Measurements from ENCODE around the gene SMIM35. TPM values are rescaled to one million over a fixed set of nuclear protein-coding genes. Genes with fewer than 3 reads are reported as not detected.
"Not testable (repeated sequence)": the region's sequence is repeated elsewhere in the genome, so short reads cannot be mapped to it uniquely, and the experiment has no call there.

The SMIM35 gene
- total RNA-seq, 2 experiments from 2014 or later = not detected

DNA sequence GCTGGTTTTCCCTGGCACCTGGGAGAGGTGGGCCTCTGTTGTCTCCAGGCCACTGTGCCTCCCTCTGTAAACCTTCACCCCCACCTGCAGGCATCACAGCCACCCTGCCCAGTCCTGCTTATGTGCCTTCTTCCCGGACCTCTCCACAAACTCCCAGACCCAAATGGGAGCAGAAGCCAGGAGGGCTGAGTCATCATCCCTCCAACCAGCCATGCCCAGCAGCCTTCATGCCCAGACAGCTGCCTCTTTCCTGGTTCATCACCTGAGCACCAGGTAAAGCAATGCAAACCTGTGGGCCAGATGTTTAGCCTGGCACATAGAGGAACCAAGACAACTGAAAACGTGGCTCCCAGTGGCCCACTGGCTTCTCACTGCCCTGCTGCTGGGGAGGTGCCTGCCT, 12.0 kb downstream of the SMIM35 start:
- Mint-ChIP-seq H3K4me1 (peaks cover 3% of the 10 kb centered on the region), H3K4me3 (no peak overlapping the region), H3K27ac (no peak overlapping the region), H3K9me3 (no peaks in the 10 kb centered on the region), H3K36me3 (no peaks in the 10 kb centered on the region), H3K27me3 (no peaks in the 10 kb centered on the region)
- DNase-seq = no peak

DNA sequence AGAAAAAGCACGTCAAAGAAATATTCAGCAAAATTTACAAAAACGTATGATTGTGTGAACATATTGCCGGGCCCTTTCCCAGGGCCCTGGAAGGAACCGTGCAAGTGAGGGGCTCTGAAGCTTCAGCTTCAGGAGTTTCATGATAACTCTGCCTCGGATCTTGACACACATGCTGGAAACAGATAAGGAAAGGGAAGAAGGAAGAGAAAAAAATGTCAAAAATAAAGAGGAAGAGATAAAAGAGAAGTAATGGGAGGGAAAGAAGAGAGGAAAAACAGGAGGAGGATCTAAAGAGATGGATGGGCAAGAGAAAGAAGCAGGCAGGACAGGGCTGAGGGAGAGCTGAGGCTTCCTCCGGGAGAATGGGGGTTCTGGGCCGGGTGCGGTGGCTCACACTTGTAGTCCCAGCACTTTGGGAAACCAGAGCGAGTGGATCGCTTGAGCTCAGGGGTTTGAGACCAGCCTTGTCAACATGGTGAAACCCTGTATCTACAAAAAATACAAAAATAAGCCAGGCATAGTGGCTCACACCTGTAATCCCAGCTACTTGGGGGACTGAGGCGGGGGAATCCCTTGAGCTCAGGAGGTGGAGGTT, 12.6 kb downstream of the SMIM35 start:
- Mint-ChIP-seq H3K27ac (no peak overlapping the region), H3K4me1 (peaks cover 3% of the 10 kb centered on the region), H3K27me3 (no peaks in the 10 kb centered on the region), H3K36me3 (no peaks in the 10 kb centered on the region), H3K9me3 (no peaks in the 10 kb centered on the region), H3K4me3 (no peak overlapping the region)
- DNase-seq = no peak

DNA sequence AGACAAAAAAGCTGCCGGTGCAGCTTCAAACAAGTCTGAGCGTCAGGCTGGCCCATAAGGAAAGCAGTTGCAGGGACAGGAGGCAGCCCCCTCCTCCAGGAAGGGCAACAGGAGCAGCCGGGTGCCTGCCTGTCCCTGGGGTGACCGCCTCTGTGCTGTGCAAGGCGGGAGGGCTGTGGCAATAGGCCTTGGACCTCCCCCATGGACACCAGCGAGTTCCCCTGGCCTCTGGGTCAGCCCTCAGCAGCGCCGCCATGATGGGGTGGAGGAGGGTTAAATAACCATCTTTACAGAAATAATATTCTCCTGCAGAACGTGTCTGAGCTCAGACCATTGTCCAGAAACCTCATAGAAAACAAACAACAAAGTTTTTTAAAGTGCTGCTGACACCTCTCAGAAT, 13.2 kb downstream of the SMIM35 start:
- Mint-ChIP-seq H3K9me3 (no peaks in the 10 kb centered on the region), H3K4me3 (no peak overlapping the region), H3K27ac (no peak overlapping the region), H3K36me3 (no peaks in the 10 kb centered on the region), H3K27me3 (no peaks in the 10 kb centered on the region), H3K4me1 (peaks cover 3% of the 10 kb centered on the region)
- DNase-seq = no peak

DNA sequence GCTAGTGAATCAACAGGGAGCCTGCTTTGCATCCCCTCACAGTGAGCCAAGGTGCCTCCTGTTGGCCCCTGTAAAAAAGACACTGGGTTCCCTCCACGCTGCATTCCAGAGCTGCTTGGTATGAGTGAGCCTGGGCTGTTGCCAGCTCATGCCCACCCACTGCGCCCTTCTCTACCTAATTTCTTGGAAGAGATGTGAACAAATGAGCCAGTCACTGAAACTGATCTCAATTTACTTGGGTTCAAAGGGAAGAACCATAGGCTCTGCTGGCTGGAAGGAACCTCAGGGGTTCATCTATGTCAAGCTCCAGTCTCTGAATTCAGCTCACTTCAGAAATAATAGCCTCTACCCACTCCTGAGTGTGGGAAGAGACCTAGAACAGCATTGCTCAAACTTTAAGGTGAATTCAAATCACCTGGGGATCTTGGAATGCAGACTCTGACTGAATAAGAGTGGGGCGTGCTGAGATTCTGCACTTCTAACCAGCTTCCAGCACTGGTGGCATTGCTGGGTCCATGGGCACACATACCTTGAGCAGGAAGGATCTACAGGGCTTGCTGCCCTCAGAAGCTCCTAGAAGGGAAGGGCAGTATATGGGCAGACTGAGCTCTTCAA, 15.2 kb downstream of the SMIM35 start:
- Mint-ChIP-seq H3K27ac (no peak overlapping the region), H3K4me3 (no peak overlapping the region), H3K9me3 (no peaks in the 10 kb centered on the region), H3K36me3 (no peaks in the 10 kb centered on the region), H3K27me3 (no peaks in the 10 kb centered on the region), H3K4me1 (peaks cover 3% of the 10 kb centered on the region)
- no peak for DNase-seq

DNA sequence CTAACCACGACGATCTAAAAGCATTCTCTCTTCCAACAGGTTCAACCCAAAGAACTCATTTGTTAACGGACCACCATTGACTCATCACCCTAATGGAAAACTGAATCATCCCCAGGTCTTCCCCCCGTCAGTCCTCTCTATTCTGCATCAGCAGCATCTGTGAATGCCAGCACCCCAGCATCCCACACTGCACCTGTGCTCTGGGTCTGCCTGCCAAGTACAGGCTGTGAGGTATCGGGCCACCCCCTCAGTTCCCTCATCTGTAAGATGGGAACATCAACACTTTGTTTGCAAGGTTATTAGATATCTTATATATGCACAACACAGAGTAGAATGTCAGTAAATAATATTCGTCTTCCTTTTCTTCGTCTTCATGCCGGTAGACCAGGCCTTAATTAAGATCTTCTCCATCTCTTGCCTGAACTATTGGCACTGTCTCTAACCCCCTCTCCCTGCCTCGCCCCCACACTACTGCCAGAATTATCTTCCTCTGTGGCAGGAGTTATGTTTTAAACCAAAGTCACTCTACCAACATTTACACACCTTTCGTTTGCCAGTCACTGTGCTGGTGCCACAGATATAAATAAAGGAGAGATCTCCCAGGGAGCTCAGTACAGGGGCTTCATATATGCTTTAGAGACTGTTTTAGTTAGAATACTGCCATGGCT, 17.7 kb downstream of the SMIM35 start:
- H3K4me3 Mint-ChIP-seq = no peak overlapping the region

DNA sequence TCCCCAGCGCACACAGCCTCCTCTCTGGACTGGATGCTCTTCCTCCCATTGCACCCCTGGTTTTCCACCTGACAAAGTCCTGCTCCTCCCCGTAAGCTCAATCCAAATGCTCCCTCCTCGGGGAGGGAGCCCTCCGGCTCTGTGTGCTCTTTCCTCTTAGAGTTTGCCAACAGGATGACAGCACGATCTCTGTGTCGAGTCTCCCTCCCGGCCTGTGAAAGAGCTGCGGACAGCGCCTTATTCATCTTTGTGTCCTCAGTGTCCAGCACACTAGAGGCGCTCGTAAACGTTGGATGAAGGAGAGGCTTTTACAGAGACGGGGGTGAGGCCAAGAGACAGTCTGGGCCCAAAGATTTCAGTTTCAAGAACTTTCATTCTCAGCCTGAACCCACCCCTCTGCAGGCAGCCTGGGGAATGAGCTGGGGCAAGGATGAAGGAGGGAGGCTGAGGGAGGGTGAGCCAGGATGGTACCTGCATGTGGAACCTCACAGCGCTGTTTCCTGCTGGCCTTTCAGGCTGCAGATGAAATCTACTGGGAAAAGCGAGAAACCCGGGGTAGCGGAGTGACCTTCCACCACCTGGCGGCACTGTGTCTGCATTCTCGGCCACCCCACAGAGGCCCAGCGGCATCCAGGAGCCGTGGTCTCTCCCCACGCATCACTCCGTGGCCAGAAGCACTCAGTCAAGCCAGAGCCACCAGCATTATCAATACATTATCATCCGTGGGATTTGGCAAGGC, 18.4 kb downstream of the SMIM35 start:
- no peaks in the 10 kb centered on the region for H3K36me3 Mint-ChIP-seq
- DNase-seq = no peak
- H3K4me3 Mint-ChIP-seq = no peak overlapping the region
- peaks cover 3% of the 10 kb centered on the region for H3K4me1 Mint-ChIP-seq
- H3K27me3 Mint-ChIP-seq = no peaks in the 10 kb centered on the region
- no peak overlapping the region for H3K27ac Mint-ChIP-seq
- no peaks in the 10 kb centered on the region for H3K9me3 Mint-ChIP-seq

More for the DNA sequence above, 17.7 kb downstream of the SMIM35 start:
- no peak for DNase-seq
- Mint-ChIP-seq H3K27me3 (no peaks in the 10 kb centered on the region), H3K36me3 (no peaks in the 10 kb centered on the region), H3K27ac (no peak overlapping the region), H3K9me3 (no peaks in the 10 kb centered on the region), H3K4me1 (peaks cover 3% of the 10 kb centered on the region)

DNA sequence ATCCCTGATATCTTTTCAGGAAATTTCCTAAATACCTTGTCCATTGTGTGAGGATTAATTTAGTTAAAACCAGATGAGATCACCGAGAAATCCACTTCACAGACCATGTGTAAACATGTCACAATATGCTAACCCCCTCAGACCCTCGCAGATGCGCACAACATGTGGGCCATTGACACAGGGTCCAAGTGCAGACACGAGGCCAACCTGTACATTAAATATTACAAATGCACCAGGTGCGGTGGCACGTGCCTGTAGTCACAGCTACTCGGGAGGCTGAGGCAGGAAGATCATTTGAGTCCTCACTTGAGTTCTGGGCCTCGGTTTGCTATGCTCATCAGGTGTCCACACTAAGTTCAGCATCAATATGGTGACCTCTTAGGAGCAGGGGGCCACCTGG, 19.8 kb downstream of the SMIM35 start:
- Mint-ChIP-seq H3K4me3 (no peak overlapping the region), H3K27me3 (no peaks in the 10 kb centered on the region), H3K9me3 (no peaks in the 10 kb centered on the region), H3K4me1 (peaks cover 3% of the 10 kb centered on the region), H3K36me3 (no peaks in the 10 kb centered on the region), H3K27ac (no peak overlapping the region)
- no peak for DNase-seq

DNA sequence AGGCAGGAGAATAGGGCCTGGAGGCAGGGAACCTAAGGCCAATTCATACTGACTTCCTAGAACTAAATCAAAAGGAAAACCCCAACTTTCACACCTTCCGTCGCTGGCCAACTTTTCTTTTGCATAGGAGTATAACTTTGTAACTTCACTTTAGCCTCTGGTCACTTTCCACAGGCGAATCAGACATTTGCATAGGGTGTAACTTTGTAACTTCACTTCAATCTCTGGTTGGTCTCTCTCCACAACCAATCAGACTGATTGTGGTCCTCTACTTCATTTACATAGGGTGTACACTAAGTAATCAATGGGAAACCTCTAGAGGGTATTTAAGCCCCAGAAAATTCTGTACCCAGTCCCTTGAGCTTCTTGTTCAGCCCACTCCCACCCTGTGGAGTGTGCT, 21.4 kb downstream of the SMIM35 start:
- DNase-seq = no peak
- Mint-ChIP-seq H3K27me3 (no peaks in the 10 kb centered on the region), H3K36me3 (no peaks in the 10 kb centered on the region), H3K4me3 (no peak overlapping the region), H3K27ac (no peak overlapping the region), H3K4me1 (no peaks in the 10 kb centered on the region), H3K9me3 (no peaks in the 10 kb centered on the region)

DNA sequence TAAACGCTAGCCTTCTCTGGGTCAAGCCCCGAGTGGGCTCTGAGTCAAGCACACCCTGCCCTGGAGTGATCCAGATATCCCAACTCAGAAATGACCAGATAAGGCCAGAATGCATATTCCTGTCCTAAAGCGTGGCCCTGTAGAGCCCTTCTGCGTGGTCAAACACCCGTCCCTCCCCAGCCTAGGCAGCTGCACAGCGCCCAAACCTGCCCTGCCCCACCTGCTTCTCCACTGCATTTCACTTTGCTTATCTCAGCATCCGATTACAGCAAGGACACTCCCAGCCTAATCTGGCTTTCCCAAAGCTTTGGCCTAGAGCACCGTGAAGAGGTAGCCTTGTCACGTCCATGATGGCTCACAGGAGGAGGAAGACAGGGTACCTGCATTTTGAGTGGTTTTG, 21.8 kb downstream of the SMIM35 start:
- Mint-ChIP-seq H3K4me3 (no peak overlapping the region), H3K36me3 (no peaks in the 10 kb centered on the region), H3K9me3 (no peaks in the 10 kb centered on the region), H3K27ac (no peak overlapping the region), H3K4me1 (no peaks in the 10 kb centered on the region), H3K27me3 (no peaks in the 10 kb centered on the region)
- no peak for DNase-seq

DNA sequence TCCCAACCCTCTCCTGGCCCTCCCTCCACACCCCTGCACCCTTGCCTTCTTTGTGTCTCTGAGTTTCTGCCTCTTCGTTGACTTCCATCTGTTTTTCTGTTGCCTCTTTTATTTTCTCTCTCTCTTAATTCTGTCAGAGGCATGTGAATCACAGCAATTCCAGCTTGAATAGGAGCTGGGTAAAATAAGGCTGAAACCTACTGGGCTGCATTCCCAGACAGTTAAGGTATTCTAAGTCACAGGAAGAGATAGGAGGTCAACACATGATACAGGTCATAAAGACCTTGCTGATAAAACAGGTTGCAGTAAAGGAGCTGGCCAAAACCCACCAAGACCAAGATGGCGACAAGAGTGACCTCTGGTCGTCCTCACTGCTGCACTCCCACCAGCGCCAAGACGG, 24.1 kb downstream of the SMIM35 start:
- H3K27ac Mint-ChIP-seq, H3K36me3 Mint-ChIP-seq, H3K9me3 Mint-ChIP-seq, H3K27me3 Mint-ChIP-seq, H3K4me1 Mint-ChIP-seq, H3K4me3 Mint-ChIP-seq, DNase-seq: not testable (repeated sequence)

DNA sequence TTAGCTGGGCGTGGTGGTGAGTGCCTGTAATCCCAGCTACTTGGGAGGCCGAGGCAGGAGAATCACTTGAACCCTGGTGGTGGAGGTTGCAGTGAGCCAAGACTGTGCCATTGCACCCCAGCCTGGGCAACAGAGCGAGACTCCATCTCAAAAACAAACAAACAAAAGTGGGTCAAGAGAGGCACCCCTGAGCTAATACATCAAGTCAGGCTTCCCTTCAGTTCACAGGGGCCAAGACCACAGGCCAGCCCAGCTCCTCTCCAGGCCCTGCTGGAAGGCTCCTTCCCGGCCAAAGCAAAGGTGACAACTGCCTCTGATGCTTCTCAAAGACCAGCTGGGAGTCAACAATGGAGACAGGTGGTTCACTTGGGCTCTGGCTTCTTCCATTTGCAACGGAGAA, 24.6 kb downstream of the SMIM35 start:
- not testable (repeated sequence) for H3K27me3 Mint-ChIP-seq, H3K9me3 Mint-ChIP-seq, H3K4me1 Mint-ChIP-seq, H3K27ac Mint-ChIP-seq, H3K4me3 Mint-ChIP-seq, DNase-seq, H3K36me3 Mint-ChIP-seq

DNA sequence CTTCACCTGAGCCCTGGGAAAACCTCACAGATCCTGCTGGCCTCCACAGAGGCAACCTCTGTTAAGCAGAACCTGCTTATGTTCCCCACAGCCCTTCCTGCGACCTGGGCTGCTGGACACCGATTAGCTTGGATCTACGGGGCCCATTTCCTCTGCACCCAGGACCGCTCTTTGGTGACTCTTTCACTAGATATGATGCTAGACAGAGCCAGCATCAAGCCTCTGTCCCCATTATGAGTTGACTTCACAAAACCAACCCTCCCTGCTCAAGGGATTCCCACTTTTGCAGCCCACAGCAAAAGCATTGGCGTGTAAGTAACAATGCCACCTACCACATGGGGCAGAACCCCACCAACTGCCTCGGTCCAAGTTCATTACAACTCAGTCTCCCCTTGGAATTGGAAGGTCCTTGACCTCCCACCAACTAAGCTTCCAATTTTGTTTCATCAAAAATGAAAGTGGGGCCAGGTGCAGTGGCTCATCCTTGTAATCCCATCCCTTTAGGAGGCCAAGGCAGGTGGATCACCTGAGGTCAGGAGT, 25.1 kb downstream of the SMIM35 start:
- Mint-ChIP-seq H3K4me3 (no peak overlapping the region), H3K27ac (no peak overlapping the region), H3K9me3 (no peaks in the 10 kb centered on the region), H3K27me3 (peaks cover 5% of the 10 kb centered on the region), H3K36me3 (no peaks in the 10 kb centered on the region), H3K4me1 (no peaks in the 10 kb centered on the region)
- DNase-seq = no peak

DNA sequence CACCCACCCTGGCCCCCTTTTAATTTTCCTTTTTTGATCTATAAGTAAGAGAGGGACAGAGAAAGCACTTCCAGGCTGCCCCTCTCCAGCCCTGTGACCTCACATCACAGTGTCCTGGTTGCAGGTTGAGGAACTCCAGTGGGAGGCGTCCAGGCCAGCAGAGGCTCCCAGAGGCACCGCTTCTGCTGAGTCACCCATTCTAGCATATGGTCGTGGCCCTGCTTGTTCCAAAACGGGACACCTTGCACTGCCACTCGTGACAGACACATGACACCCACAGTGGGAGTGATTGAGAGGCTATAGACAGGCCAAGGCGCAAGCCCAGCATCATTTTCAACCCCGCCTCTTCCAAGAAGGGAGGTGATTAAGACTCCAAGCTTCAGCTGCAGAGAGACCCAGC, 25.9 kb downstream of the SMIM35 start:
- no peak for DNase-seq
- H3K27me3 Mint-ChIP-seq = peaks cover 5% of the 10 kb centered on the region
- no peak overlapping the region for H3K27ac Mint-ChIP-seq
- H3K36me3 Mint-ChIP-seq = no peaks in the 10 kb centered on the region
- H3K4me1 Mint-ChIP-seq = no peaks in the 10 kb centered on the region
- H3K9me3 Mint-ChIP-seq = no peaks in the 10 kb centered on the region
- H3K4me3 Mint-ChIP-seq = no peak overlapping the region

DNA sequence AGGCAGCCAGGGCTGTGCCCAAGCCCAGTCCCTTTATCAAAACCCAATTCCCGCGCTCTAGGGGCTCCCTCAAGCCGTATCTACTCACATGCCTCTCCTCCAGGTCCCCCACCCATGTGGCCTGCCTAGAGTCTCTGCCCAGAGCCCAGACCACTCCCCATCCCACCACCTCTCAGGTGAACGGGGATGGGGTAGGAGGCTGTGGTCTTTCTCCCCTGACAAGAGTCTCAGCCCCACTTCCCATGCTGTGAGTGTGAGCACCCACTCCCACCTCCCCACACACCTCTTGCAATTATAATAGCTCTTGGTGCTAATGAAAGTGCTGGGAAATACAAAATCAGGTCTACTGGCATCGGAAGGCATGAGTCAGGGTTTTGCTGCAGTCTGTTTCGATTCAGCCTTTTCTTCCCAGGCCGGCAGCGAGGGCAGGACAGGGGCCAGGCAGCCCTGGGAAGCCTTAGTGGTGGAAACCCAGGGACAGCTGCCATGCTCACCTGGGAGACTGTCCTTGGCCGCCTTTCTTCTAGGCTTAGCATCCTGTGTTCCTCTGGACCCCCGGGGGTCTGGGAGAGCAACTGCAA, 26.6 kb downstream of the SMIM35 start:
- Mint-ChIP-seq H3K9me3 (no peaks in the 10 kb centered on the region), H3K36me3 (no peaks in the 10 kb centered on the region), H3K27me3 (peaks cover 5% of the 10 kb centered on the region), H3K27ac (no peak overlapping the region), H3K4me3 (no peak overlapping the region), H3K4me1 (no peaks in the 10 kb centered on the region)
- no peak for DNase-seq
